BLaER1 treated with 17β-estradiol and CSF1 and Interleukin-3, amounts not matched to agents 10 nM and 100 nM (cell line): ENCODE data around the gene NEURL1B.

Experiments used
- H3K27ac ChIP-seq, 11 experiments: shearing (Covaris generic); formaldehyde crosslinking; 2 replicates each; pipeline ENCODE4 v1.8.1; 2022
- H3K27me3 ChIP-seq, 11 experiments: shearing (Covaris generic); formaldehyde crosslinking; 2 replicates each; pipeline ENCODE4 v1.8.1; 2022
- H3K36me3 ChIP-seq, 11 experiments: shearing (Covaris generic); formaldehyde crosslinking; 2 replicates each; pipeline ENCODE4 v1.8.1; 2022
- H3K4me1 ChIP-seq, 10 experiments: shearing (Covaris generic); formaldehyde crosslinking; 2 replicates each; pipeline ENCODE4 v1.8.1; 2022
- H3K4me2 ChIP-seq, 11 experiments: shearing (Covaris generic); formaldehyde crosslinking; 2 replicates each; pipeline ENCODE4 v1.8.1; 2022
- H3K4me3 ChIP-seq, 10 experiments: shearing (Covaris generic); formaldehyde crosslinking; 2 replicates each; pipeline ENCODE4 v1.8.1; 2022
- H3K9ac ChIP-seq, 11 experiments: shearing (Covaris generic); formaldehyde crosslinking; 2 replicates each; pipeline ENCODE4 v1.8.1; 2022
- H3K9me3 ChIP-seq, 11 experiments: shearing (Covaris generic); formaldehyde crosslinking; replicated peaks in 1 of 11; 2 replicates each; pipeline ENCODE4 v1.8.1; 2022
- H4K20me1 ChIP-seq, 11 experiments: shearing (Covaris generic); formaldehyde crosslinking; 2 replicates each; pipeline ENCODE4 v1.8.1; 2022
- Cebpa-rat ChIP-seq, 11 experiments: shearing (Covaris generic); IDR thresholded peaks; 2 replicates each; pipeline ENCODE4 v1.8.1; 2022

Gene NEURL1B

GRCh38 chr5:172689801-172690200 lies 48.7 kb downstream of the NEURL1B start:
- H3K9me3 ChIP-seq: no peaks in the 10 kb centered on the region
- no peak for TF ChIP-seq Cebpa-rat (IDR thresholded peaks at IDR 0.05)
- H3K27me3 ChIP-seq: no peaks in the 10 kb centered on the region
- peaks cover 34 to 71% (median 68%) of the 10 kb centered on the region in 10 experiments for H3K4me1 ChIP-seq
- peaks cover 0 to 67% (median 40%) of the 10 kb centered on the region in 11 experiments; a peak in 16 of 22 replicates for H3K36me3 ChIP-seq
- H4K20me1 ChIP-seq: peaks cover 0 to 8% (median 0%) of the 10 kb centered on the region in 11 experiments; a peak in 1 of 22 replicates
- H3K27ac ChIP-seq: peak overlapping the region in 8 of 11 experiments; percentile 56 to 78 (median 74); a peak in 17 of 22 replicates
- peak overlapping the region; percentile 68 to 90 (median 82); a peak in 20 of 22 replicates for H3K4me2 ChIP-seq
- peak overlapping the region in 10 of 11 experiments; percentile 6 to 75 (median 62); a peak in 16 of 22 replicates for H3K9ac ChIP-seq
- H3K4me3 ChIP-seq: no peak overlapping the region; a peak in 1 of 20 replicates

- H3K9ac ChIP-seq: peak overlapping the region in 7 of 11 experiments; percentile 6 to 75 (median 65); a peak in 12 of 22 replicates
- H3K4me1 ChIP-seq: peaks cover 31 to 71% (median 68%) of the 10 kb centered on the region in 10 experiments
- H3K9me3 ChIP-seq: no peaks in the 10 kb centered on the region
- no peaks in the 10 kb centered on the region for H3K27me3 ChIP-seq
- H3K36me3 ChIP-seq: peaks cover 0 to 60% (median 35%) of the 10 kb centered on the region in 11 experiments; a peak in 16 of 22 replicates
- peak overlapping the region in 8 of 11 experiments; percentile 56 to 78 (median 74); a peak in 15 of 22 replicates for H3K27ac ChIP-seq
- peak overlapping the region in 9 of 11 experiments; percentile 70 to 90 (median 83); a peak in 14 of 22 replicates for H3K4me2 ChIP-seq
- TF ChIP-seq Cebpa-rat (IDR thresholded peaks at IDR 0.05): no peak
- H4K20me1 ChIP-seq: peaks cover 0 to 7% (median 0%) of the 10 kb centered on the region in 11 experiments; a peak in 1 of 22 replicates
- H3K4me3 ChIP-seq: no peak overlapping the region
These were observed 49.4 kb downstream of the NEURL1B start for GRCh38 chr5:172690258-172691075.

GRCh38 chr5:172691886-172692285 lies 50.8 kb downstream of the NEURL1B start:
- no peak overlapping the region for H3K4me2 ChIP-seq
- no peaks in the 10 kb centered on the region for H3K9me3 ChIP-seq
- no peak overlapping the region for H3K4me3 ChIP-seq
- H4K20me1 ChIP-seq: peaks cover 0 to 1% (median 0%) of the 10 kb centered on the region in 11 experiments; a peak in 1 of 22 replicates
- TF ChIP-seq Cebpa-rat (IDR thresholded peaks at IDR 0.05): no peak
- peaks cover 32 to 71% (median 68%) of the 10 kb centered on the region in 10 experiments for H3K4me1 ChIP-seq
- H3K27me3 ChIP-seq: no peaks in the 10 kb centered on the region
- no peak overlapping the region for H3K9ac ChIP-seq
- peaks cover 0 to 46% (median 21%) of the 10 kb centered on the region in 11 experiments; a peak in 15 of 22 replicates for H3K36me3 ChIP-seq
- H3K27ac ChIP-seq: no peak overlapping the region

- no peak overlapping the region for H3K27ac ChIP-seq
- H3K4me1 ChIP-seq: peaks cover 29 to 70% (median 66%) of the 10 kb centered on the region in 10 experiments
- peaks cover 0 to 40% (median 18%) of the 10 kb centered on the region in 11 experiments; a peak in 11 of 22 replicates for H3K36me3 ChIP-seq
- H3K9ac ChIP-seq: no peak overlapping the region
- H4K20me1 ChIP-seq: no peaks in the 10 kb centered on the region
- no peak overlapping the region for H3K4me3 ChIP-seq
- no peak overlapping the region for H3K4me2 ChIP-seq
- TF ChIP-seq Cebpa-rat (IDR thresholded peaks at IDR 0.05): no peak
- H3K9me3 ChIP-seq: no peaks in the 10 kb centered on the region
- no peaks in the 10 kb centered on the region for H3K27me3 ChIP-seq
These were observed 51.4 kb downstream of the NEURL1B start for GRCh38 chr5:172692451-172692850.

- no peaks in the 10 kb centered on the region for H3K27me3 ChIP-seq
- H3K4me2 ChIP-seq: no peak overlapping the region
- H3K9me3 ChIP-seq: no peaks in the 10 kb centered on the region
- no peak overlapping the region for H3K4me3 ChIP-seq
- H3K27ac ChIP-seq: peak overlapping the region in 1 of 11 experiments; percentile 21; a peak in 1 of 22 replicates
- H4K20me1 ChIP-seq: no peaks in the 10 kb centered on the region
- H3K4me1 ChIP-seq: peaks cover 24 to 69% (median 63%) of the 10 kb centered on the region in 10 experiments
- H3K9ac ChIP-seq: peak overlapping the region in 1 of 11 experiments; percentile 8; a peak in 1 of 22 replicates
- H3K36me3 ChIP-seq: peaks cover 0 to 35% (median 17%) of the 10 kb centered on the region in 11 experiments; a peak in 11 of 22 replicates
- no peak for TF ChIP-seq Cebpa-rat (IDR thresholded peaks at IDR 0.05)
These were observed 51.9 kb downstream of the NEURL1B start for GRCh38 chr5:172692981-172693380.

- no peaks in the 10 kb centered on the region for H3K9me3 ChIP-seq
- H4K20me1 ChIP-seq: no peaks in the 10 kb centered on the region
- no peak overlapping the region for H3K4me3 ChIP-seq
- peaks cover 13 to 58% (median 52%) of the 10 kb centered on the region in 10 experiments for H3K4me1 ChIP-seq
- H3K9ac ChIP-seq: no peak overlapping the region
- H3K27ac ChIP-seq: no peak overlapping the region
- no peaks in the 10 kb centered on the region for H3K27me3 ChIP-seq
- no peak overlapping the region for H3K4me2 ChIP-seq
- H3K36me3 ChIP-seq: peaks cover 0 to 33% (median 17%) of the 10 kb centered on the region in 11 experiments; a peak in 11 of 22 replicates
- TF ChIP-seq Cebpa-rat (IDR thresholded peaks at IDR 0.05): no peak
These were observed 53.0 kb downstream of the NEURL1B start for GRCh38 chr5:172694061-172694460.

GRCh38 chr5:172694541-172694940 lies 53.5 kb downstream of the NEURL1B start:
- Histone ChIP-seq H3K4me1 (peaks cover 8 to 55% (median 48%) of the 10 kb centered on the region in 10 experiments), H3K9ac (peak overlapping the region in 1 of 11 experiments; percentile 84; a peak in 1 of 22 replicates), H4K20me1 (no peaks in the 10 kb centered on the region), H3K36me3 (peaks cover 0 to 28% (median 14%) of the 10 kb centered on the region in 11 experiments; a peak in 11 of 22 replicates), H3K27ac (no peak overlapping the region), H3K9me3 (no peaks in the 10 kb centered on the region), H3K27me3 (no peaks in the 10 kb centered on the region), H3K4me3 (no peak overlapping the region), H3K4me2 (peak overlapping the region in 2 of 11 experiments; percentile 88; a peak in 4 of 22 replicates)
- TF ChIP-seq Cebpa-rat (IDR thresholded peaks at IDR 0.05): no peak

- Histone ChIP-seq H3K4me2 (peak overlapping the region in 10 of 11 experiments; percentile 7 to 98 (median 89); a peak in 19 of 22 replicates), H3K4me1 (peaks cover 7 to 55% (median 48%) of the 10 kb centered on the region in 10 experiments), H3K9me3 (no peaks in the 10 kb centered on the region), H3K9ac (peak overlapping the region in 7 of 11 experiments; percentile 10 to 84 (median 76); a peak in 12 of 22 replicates), H3K36me3 (peaks cover 0 to 19% (median 5%) of the 10 kb centered on the region in 11 experiments; a peak in 10 of 22 replicates), H4K20me1 (no peaks in the 10 kb centered on the region), H3K27ac (peak overlapping the region in 6 of 11 experiments; percentile 2 to 80 (median 20); a peak in 5 of 22 replicates), H3K4me3 (no peak overlapping the region), H3K27me3 (no peaks in the 10 kb centered on the region)
- TF ChIP-seq Cebpa-rat (IDR thresholded peaks at IDR 0.05): no peak
These were observed 54.4 kb downstream of the NEURL1B start for GRCh38 chr5:172695232-172696054.
